Fibroblast of skin of left biceps (primary cell): ENCODE data around the gene LMF1.

Experiments used
- DNase-seq, 2 experiments: peaks; one replicate each; pipeline ENCODE4 v3.0.0-alpha.2; 2013; ENCODE audit warnings: low read depth in 2 of 2

Gene LMF1

GRCh38 chr16:813916-814412 lies 156.8 kb downstream of the LMF1 start:
- DNase-seq = no peak

GRCh38 chr16:813204-813915 lies 157.4 kb downstream of the LMF1 start:
- DNase-seq = no peak

- no peak for DNase-seq
Measured at GRCh38 chr16:808085-808386, 162.7 kb downstream of the LMF1 start.

GRCh38 chr16:807347-808084 lies 163.3 kb downstream of the LMF1 start:
- DNase-seq = peak; percentile 57 to 71

- DNase-seq = no peak
Measured at GRCh38 chr16:805474-805873, 165.3 kb downstream of the LMF1 start.

GRCh38 chr16:804193-805048 lies 166.4 kb downstream of the LMF1 start:
- no peak for DNase-seq

GRCh38 chr16:803754-804080 lies 167.1 kb downstream of the LMF1 start:
- DNase-seq = no peak
